Right renal cortex interstitium (tissue), 3 donors: Measurements from ENCODE around the gene PPFIBP1. TPM values are rescaled to one million over a fixed set of nuclear protein-coding genes. Genes with fewer than 3 reads are reported as not detected.

ENCODE experiments used
- polyA plus RNA-seq, 3 donors: library from polyadenylated mRNA; unstranded; fragments of 120-200 nt; gene quantifications; one replicate each; pipeline ENCODE4 v1.2.1, GENCODE V29; 2013; ENCODE audit not compliant: insufficient read length in 3 of 3

PPFIBP1 gene
- polyA plus RNA-seq, 3 donors = 66.9 to 90.8 (median 84.2) TPM

Other genes with a start within 250 kb of the PPFIBP1 start
- 1 to 10 TPM; 6.2 to 7.6 (median 6.2) TPM for gene BMAL2, start 191.4 kb upstream of the PPFIBP1 start, polyA plus RNA-seq
- gene SMCO2, start 77.5 kb upstream of the PPFIBP1 start, polyA plus RNA-seq = under 1 TPM in 2 of 3 donors, not detected in 1; 0.31 to 0.37 TPM
- 1 to 10 TPM; 2.5 to 2.9 (median 2.8) TPM for gene REP15, start 172.2 kb downstream of the PPFIBP1 start, polyA plus RNA-seq
- 10 to 100 TPM; 80.9 to 89.9 (median 87.3) TPM for gene MRPS35, start 186.6 kb downstream of the PPFIBP1 start, polyA plus RNA-seq